GM12878 (cell line): ENCODE measurements around the gene PLEKHG1. TPM values are rescaled to one million over a fixed set of nuclear protein-coding genes. Genes with fewer than 3 reads are reported as not detected.

ENCODE experiments used
- ATAC-seq: fragments of 200-7000 bp; cut with Tn5 transposase; 3 replicates; pipeline ENCODE4 v1.9.1; 2020; ENCODE audit warnings: mild to moderate bottlenecking, moderate library complexity
- BruUV-seq: library from RNA; stranded (reverse); fragments of 400-500 nt; replicated peaks from 2 replicates; lab custom pipeline; 2021; lab: Mats Ljungman, UMichigan
- CTCF ChIA-PET: fragments of 300-600 bp; sonication (Branson Sonifier 250); formaldehyde crosslinking; extraction: SDS; loops from one replicate; lab custom pipeline; 2021; ENCODE audit warnings: inconsistent platforms; lab: Yijun Ruan, JAX
- POLR2A ChIA-PET: fragments of 350-600 bp; formaldehyde crosslinking; extraction: SDS; loops from one replicate; lab custom pipeline; 2021; ENCODE audit warnings: inconsistent platforms; lab: Charles Lee
- RAD21 ChIA-PET: fragments of 300-600 bp; sonication (Branson Sonifier 250); formaldehyde crosslinking; loops from one replicate; lab custom pipeline; 2023; ENCODE audit warnings: antibody characterized with exemption; ENCODE audit not compliant: unreplicated experiment; lab: Charles Lee
- SMC1A ChIA-PET: fragments of 300-600 bp; sonication (Branson Sonifier 250); formaldehyde crosslinking; loops from one replicate; lab custom pipeline; 2023; ENCODE audit not compliant: unreplicated experiment, uncharacterized antibody; lab: Charles Lee
- DNase-seq: peaks from one replicate; pipeline ENCODE4 v3.0.0-alpha.2; 2011; ENCODE audit warnings: low read depth, low spot score
- FAIRE-seq: peaks from 3 replicates; lab custom pipeline; 2011; peaks lifted over from hg19 to GRCh38; lab: Jason Lieb, UNC
- H2AFZ ChIP-seq: 2 replicates; pipeline ENCODE4 v1.6.0; 2011; ENCODE audit warnings: low read depth, low read length, control low read depth; ENCODE audit not compliant: control insufficient read depth
- H3K27ac ChIP-seq: 2 replicates; pipeline ENCODE4 v1.5.1; 2011; ENCODE audit warnings: control low read depth; ENCODE audit not compliant: control insufficient read depth, insufficient read depth
- H3K27me3 ChIP-seq, 2 experiments: replicated peaks in 1 of 2; 2 replicates each; pipeline versions ENCODE4 v1.6.0 to v1.6.1; 2011; ENCODE audit warnings: low read length in 1 of 2; ENCODE audit not compliant: control insufficient read depth in 2 of 2, insufficient read depth in 2 of 2
- H3K36me3 ChIP-seq, 2 experiments: 2 replicates each; pipeline ENCODE4 v1.5.1; 2011; ENCODE audit warnings: low read length in 1 of 2; ENCODE audit not compliant: control insufficient read depth in 2 of 2, insufficient read depth in 2 of 2
- H3K4me1 ChIP-seq: 2 replicates; pipeline ENCODE4 v1.6.1; 2011; ENCODE audit warnings: mild to moderate bottlenecking, low read length, moderate library complexity, mixed read lengths; ENCODE audit not compliant: control insufficient read depth, insufficient read depth
- H3K4me2 ChIP-seq: 2 replicates; pipeline ENCODE4 v1.6.0; 2011; ENCODE audit warnings: control low read depth; ENCODE audit not compliant: control insufficient read depth, insufficient read depth
- H3K4me3 ChIP-seq: fragments of 200-600 bp; sonication (generic); 2 replicates; pipeline ENCODE4 v1.5.1; 2016
- H3K79me2 ChIP-seq: 2 replicates; pipeline ENCODE4 v1.6.0; 2011; ENCODE audit warnings: low read length; ENCODE audit not compliant: control insufficient read depth, insufficient read depth
- H3K9ac ChIP-seq: 2 replicates; pipeline ENCODE4 v1.8.0; 2011; ENCODE audit warnings: low read length, control low read depth, mixed read lengths; ENCODE audit not compliant: control insufficient read depth, insufficient read depth
- H3K9me3 ChIP-seq: replicated peaks from 3 replicates; pipeline ENCODE4 v1.5.1; 2011; ENCODE audit warnings: mild to moderate bottlenecking, low read length; ENCODE audit not compliant: control insufficient read depth, insufficient read depth
- H4K20me1 ChIP-seq: 2 replicates; pipeline ENCODE4 v1.6.0; 2011; ENCODE audit not compliant: control insufficient read depth, insufficient read depth
- JUNB ChIP-seq: IDR thresholded peaks from 2 replicates; pipeline ENCODE4 v1.6.1; 2016; ENCODE audit warnings: antibody characterized with exemption, mild to moderate bottlenecking
- KAT2A ChIP-seq: conservative IDR thresholded peaks from 2 replicates; pipeline ENCODE4 v1.6.1; 2011; ENCODE audit warnings: low read depth, low read length; ENCODE audit not compliant: control insufficient read depth
- RB1 ChIP-seq: fragments of 450-650 bp; formaldehyde crosslinking; IDR thresholded peaks from 2 replicates; pipeline ENCODE4 v1.6.1; 2017; ENCODE audit warnings: mild to moderate bottlenecking, borderline replicate concordance
- RCOR1 ChIP-seq: conservative IDR thresholded peaks from 2 replicates; pipeline ENCODE4 v1.6.1; 2012; ENCODE audit warnings: low read depth, low read length, improper control_type of control experiment
- RFX5 ChIP-seq: IDR thresholded peaks from 2 replicates; pipeline ENCODE4 v1.6.1; 2011; ENCODE audit warnings: low read depth, low read length, improper control_type of control experiment
- TAF1 ChIP-seq: IDR thresholded peaks from 2 replicates; pipeline ENCODE4 v1.6.1; 2011; ENCODE audit warnings: mild to moderate bottlenecking, low read depth, low read length, borderline replicate concordance
- WGBS: methylation state at CpG from one replicate; pipeline ENCODE4 v1.1.6; 2016; ENCODE audit warnings: low lambda C conversion rate; ENCODE audit not compliant: insufficient replicate concordance, insufficient coverage; ENCODE audit errors: missing lambda C conversion rate; 5-methylcytosine and 5-hydroxymethylcytosine counted together
- in situ Hi-C: fragments of 300-500 bp; cut with MboI; formaldehyde crosslinking; loops from 9 replicates; pipeline ENCODE4 v1.14.3; 2018; ENCODE audit warnings: mixed read lengths
- intact Hi-C: fragments of 100-400 bp; cut with micrococcal nuclease; formaldehyde crosslinking; loops from one replicate; pipeline ENCODE4 v1.14.2; 2022; ENCODE audit not compliant: unreplicated experiment
- polyA plus RNA-seq, 11 experiments: library from polyadenylated mRNA; depleted of rRNA in 4 of 11; unstranded in 6 of 11; stranded (reverse) in 5 of 11; fragments of >200 nt; fragmentation: Nextera tagmentation in 4 of 11; fragmentation: Illumina TruSeq in 1 of 11; extraction: Ambion mirVana in 4 of 11; extraction: Trizol in 1 of 11; gene quantifications; 1 replicate in 1 of 11; 2 replicates in 10 of 11; pipeline versions ENCODE4 v1.2.1 to v1.2.3, GENCODE V29; 2011 to 2016; ENCODE audit warnings: inconsistent platforms in 2 of 11, missing spikeins in 2 of 11, low read depth in 1 of 11
- total RNA-seq, 4 experiments: library from RNA; depleted of rRNA in 3 of 4; stranded (reverse); fragments of >200 nt in 3 of 4; fragmentation: Illumina TruSeq in 1 of 4; extraction: Trizol in 1 of 4; gene quantifications; 2 replicates each; pipeline versions ENCODE4 v1.2.1 to v1.2.3, GENCODE V29; 2013 to 2021
- TF ChIP-seq, protein P1 (sequence below): fragments of 450-650 bp; IDR thresholded peaks from 2 replicates; pipeline ENCODE4 v1.6.1; 2017; ENCODE audit warnings: borderline replicate concordance

PLEKHG1 gene
- total and polyA plus RNA-seq, 10 of the 15 experiments (the other 5 are each of a cell fraction or from before 2014, with no cell fraction given) = 0.77 to 17.2 (median 4.9) TPM

DNA sequence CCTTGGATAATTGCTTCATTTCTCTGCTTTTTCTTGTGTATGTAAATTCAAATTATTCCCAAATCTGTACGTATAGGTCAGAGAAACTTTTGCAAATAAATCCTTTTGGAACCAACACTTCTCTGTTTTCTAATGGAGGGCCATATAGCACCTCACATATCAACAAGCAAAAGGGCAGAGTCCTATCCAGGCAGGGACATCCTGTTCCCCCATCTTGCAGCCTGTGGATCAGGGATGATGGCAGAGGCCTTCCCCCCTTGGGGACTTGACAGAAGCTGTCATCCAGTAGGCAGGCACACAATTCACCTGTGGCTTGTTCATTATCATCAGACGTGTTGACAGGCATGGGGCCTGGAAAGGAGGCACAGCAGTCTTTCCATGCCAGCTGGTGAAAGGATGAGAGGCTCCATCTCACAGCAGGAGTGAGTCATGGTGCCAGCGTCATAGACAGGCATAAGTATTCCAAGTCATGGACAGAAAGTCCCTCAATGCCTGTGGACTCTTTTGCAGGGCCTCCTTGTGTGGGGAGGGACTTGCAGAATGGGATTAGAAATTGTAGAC lies 31.8 kb upstream of the PLEKHG1 start (continued):
- TF ChIP-seq RCOR1 = no peak
- TF ChIP-seq, protein P1, sequence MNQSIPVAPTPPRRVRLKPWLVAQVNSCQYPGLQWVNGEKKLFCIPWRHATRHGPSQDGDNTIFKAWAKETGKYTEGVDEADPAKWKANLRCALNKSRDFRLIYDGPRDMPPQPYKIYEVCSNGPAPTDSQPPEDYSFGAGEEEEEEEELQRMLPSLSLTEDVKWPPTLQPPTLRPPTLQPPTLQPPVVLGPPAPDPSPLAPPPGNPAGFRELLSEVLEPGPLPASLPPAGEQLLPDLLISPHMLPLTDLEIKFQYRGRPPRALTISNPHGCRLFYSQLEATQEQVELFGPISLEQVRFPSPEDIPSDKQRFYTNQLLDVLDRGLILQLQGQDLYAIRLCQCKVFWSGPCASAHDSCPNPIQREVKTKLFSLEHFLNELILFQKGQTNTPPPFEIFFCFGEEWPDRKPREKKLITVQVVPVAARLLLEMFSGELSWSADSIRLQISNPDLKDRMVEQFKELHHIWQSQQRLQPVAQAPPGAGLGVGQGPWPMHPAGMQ = no peak
- TF ChIP-seq RFX5 = no peak
- no peak for TF ChIP-seq JUNB
- no peak for TF ChIP-seq TAF1

DNA sequence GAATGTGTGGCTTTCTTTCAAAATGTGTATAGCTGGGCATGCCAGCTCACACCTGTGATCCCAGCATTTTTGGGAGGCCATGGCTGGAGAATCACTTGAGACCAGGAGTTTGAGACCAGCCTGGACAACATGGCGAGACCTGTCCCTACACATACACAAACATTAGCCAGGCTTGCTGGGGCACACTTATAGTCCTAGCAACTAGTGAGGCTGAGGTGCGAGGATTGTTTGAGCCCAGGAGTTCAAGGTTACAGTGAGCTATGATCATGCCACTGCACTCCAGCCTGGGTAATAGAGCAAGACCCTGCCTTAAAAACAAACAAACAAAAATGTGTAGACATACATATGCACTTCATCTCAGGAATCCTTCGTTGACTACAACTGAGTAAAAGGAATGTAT lies 31.1 kb upstream of the PLEKHG1 start:
- FAIRE-seq (no peak), DNase-seq (no peak), ATAC-seq (no peak)
- H3K36me3 ChIP-seq = no peaks in the 10 kb centered on the region
- RAD21 ChIA-PET = no interaction called here
- in situ Hi-C loops = no loop called here
- H3K9ac ChIP-seq = no peak overlapping the region
- POLR2A ChIA-PET = no interaction called here
- SMC1A ChIA-PET = interaction anchor here (0.9 kb wide), 1 partner anchor 47 kb away, joined by 3 read pairs; no protein-coding TSS in a partner anchor
- H3K27me3 ChIP-seq = peaks cover 0 to 1% of the 10 kb centered on the region in 2 experiments; a peak in 2 of 4 replicates
- H2AFZ ChIP-seq = no peak overlapping the region
- CTCF ChIA-PET = no interaction called here
- intact Hi-C loops = no loop called here
- H4K20me1 ChIP-seq = no peaks in the 10 kb centered on the region
- BruUV-seq = no TSS peak
- no peaks in the 10 kb centered on the region for H3K4me1 ChIP-seq
- no peak for TF ChIP-seq RB1
- TF ChIP-seq KAT2A = no peak
- H3K79me2 ChIP-seq = no peaks in the 10 kb centered on the region
- no peak overlapping the region for H3K27ac ChIP-seq
- no peak overlapping the region for H3K4me3 ChIP-seq
- no peak overlapping the region for H3K4me2 ChIP-seq
- WGBS = 21% methylated on average over 3 of the region's 3 CpGs
- H3K9me3 ChIP-seq = no peaks in the 10 kb centered on the region
